SHP77 treated with DMSO at 0.1 percent for 48 hours (cell line): Measurements from ENCODE around the gene IL1F10.

Source experiments
- DNase-seq: peaks from one replicate; lab custom pipeline; 2025; lab: John Stamatoyannopoulos, UW

The IL1F10 gene

DNA sequence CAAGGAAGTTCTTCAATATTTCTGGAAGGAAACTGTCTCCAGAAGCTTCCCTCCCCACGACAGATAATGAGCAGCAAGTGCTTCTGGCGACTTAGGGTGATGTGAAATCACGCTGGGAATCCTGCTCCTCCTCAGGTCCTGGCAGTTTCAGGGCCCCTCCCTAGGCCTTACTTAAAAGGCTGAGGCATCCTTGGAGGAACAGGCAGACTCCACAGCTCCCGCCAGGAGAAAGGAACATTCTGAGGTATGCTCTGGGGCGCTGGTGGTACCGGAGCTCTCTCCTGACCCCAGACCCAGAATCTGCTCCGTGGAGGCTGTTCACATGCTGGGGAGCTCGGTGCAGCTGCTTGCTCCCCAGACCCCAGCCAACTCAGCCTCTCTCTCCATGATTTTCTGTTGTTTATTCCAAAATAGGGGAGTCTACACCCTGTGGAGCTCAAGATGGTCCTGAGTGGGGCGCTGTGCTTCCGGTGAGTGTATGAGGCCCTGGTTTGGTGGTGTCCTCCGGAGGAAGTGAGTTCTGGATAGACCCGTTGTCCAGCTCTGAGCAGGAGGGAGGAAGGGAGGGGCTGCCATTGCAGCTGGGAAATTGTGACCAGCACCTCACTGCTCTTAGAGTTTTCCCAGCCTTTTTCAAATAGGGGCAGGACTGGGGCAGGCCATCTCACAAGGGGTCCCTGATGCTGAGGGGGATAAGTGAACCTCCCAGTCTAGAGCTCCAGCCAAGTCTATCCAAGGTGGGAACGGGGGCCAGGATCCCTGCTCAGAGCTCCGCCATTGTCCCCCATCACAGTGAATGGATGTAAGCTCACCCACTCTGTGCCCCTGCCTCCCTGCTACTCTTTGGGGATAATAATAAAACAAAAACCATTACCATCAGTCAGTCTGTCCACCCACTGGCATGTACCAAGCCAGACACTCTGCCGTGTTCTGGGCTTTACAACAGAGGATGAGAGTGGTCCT is 8.5 kb upstream of the IL1F10 start, which contains the start of gene IL36RN:
Gene IL36RN, plus strand, starts transcription at position 201 of the 963 bp plus-strand sequence. Its CDS starts 241 bp downstream, at position 442.
- no peak for DNase-seq

DNA sequence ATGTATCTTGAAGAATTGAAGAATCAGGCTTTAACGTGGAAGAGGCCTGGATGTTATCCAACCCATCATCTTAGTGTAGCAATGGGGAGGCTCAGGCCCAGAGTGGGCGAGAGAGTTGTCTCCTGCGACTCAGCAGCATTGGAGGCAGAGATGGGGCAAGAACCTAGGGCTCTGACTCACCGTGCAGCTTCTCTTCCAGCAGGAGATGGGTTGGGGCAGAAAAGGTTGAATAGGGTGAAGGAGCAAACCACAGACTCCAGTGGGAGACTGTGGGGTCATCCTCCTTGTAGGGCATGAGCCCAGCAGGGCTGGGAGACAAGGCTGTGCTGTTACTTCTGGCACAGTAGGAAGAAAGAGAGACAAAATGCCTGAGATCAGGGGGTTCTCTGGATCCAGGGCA is 7.4 kb upstream of the IL1F10 start:
- no peak for DNase-seq

DNA sequence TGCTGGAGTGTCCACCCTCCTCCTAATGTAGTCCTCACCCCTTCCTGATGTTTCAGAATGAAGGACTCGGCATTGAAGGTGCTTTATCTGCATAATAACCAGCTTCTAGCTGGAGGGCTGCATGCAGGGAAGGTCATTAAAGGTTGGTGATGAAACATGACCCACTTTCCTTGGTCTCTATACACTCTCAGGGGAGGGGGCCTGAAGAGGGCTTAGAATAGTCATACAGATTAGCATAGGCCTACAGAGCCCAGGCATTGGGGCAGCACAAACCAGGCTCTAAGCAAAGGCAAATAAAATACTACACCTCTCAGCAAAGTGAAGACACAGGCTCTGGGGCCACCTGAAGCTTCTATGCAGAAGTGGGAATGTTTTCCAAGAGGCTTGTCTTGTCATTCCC is 7.0 kb upstream of the IL1F10 start:
- DNase-seq: no peak

- DNase-seq: no peak
Observed at GRCh38 chr2:113061241-113061640, 6.5 kb upstream of the IL1F10 start.

DNA sequence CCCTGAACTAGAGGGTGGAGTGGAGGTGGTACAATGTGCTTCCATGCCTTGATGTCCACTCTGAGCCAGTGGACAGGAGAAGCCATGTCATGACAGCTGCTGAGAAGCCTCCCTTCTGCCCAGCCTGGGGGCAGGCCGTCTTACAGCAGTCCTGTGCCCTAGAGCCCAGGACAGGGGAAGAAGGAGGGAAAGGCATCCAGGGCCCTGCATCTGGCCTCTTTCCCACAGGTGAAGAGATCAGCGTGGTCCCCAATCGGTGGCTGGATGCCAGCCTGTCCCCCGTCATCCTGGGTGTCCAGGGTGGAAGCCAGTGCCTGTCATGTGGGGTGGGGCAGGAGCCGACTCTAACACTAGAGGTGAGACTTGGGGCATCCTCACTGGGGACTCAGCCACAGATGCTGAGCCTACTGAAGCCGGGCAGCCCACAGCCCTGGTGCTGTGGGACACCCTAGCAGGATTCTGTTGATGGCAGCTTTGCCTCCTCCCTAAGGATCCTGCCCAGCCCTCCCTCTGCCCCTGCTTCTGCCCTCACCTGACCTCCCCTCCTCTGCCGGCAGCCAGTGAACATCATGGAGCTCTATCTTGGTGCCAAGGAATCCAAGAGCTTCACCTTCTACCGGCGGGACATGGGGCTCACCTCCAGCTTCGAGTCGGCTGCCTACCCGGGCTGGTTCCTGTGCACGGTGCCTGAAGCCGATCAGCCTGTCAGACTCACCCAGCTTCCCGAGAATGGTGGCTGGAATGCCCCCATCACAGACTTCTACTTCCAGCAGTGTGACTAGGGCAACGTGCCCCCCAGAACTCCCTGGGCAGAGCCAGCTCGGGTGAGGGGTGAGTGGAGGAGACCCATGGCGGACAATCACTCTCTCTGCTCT is 5.6 kb upstream of the IL1F10 start:
- no peak for DNase-seq

- no peak for DNase-seq
Observed at GRCh38 chr2:113064281-113064680, 3.5 kb upstream of the IL1F10 start.

GRCh38 chr2:113064898-113065297 is 2.9 kb upstream of the IL1F10 start:
- DNase-seq: no peak

- no peak for DNase-seq
Observed at GRCh38 chr2:113068249-113068648, 479 bp downstream of the IL1F10 start.

DNA sequence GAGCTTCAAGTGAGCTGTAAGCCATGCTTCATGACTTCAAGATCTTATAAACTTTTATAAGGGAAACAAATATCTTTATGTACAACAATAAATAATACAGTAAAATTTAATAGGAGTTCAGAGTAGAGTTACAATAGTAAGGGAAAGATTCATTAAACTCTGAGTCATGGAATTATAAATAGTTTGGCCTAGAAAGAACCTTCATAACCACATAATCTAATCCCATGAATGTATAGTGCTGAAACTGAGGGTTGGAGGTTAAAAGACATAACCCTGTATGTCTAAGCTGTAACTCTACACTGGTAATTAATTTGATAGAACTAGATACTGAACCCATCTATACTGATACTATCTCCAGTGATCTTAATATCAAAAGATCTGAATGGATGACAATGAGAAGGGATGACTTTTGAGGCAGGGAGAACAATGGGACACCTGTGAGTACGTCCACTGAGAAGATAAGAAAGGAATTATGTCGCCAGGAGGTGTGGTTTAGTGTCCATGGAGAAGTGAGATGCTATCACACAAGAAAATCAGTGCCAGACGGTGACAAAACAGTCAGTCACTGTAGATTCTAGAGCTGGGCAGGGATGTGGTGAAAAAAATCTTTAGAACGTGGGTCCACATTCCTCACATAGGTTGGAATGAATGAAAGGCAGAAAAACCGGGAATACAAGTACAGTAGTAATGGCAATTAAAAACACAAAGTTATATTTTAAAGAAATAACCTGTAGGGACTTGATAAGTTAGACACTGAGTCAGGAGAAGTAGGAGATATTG is 1.1 kb downstream of the IL1F10 start:
- DNase-seq: no peak

DNA sequence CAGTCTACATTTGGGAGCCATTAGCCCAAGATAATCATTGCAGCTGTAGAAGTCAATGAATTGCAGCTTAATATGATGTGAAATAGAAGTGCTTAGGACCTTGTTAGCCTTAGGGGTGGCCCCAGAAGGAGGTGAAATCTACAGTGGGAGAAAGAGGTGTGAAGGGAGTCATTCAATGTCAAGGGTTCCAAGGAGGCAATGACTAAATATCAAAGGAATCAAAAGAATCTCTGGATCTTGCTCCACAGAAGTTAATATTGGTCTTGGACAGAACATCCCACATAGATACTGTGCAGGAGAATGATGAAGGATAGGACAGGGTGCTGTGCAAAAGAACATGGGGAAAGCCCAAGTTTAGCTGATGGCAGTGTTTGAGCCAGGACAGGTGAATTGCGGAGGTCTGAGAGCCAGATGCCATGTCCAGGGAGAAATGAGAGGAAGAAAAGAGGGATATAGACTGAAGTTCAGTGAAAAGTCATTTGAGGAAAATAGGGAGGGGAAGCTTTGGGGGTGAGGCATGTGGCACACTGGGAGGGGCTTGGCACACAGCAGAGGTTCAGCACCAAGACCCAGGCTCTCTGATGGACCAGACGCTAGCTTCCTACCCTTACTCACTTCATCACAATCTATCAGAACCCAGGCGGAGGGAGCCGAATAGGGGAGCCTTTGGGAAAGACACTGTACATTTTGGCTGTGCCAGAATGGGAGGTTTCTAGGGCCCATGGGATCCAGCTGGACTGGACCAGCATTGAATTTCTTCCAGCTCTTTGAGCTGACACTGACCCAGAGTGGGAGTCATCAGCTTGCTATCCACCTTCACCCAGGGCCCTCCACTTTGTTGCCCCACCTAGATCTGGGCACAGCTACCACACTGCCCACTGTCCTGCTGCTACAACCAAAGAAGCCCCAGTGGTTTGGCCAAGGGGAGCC is 2.2 kb downstream of the IL1F10 start:
- DNase-seq: no peak

DNA sequence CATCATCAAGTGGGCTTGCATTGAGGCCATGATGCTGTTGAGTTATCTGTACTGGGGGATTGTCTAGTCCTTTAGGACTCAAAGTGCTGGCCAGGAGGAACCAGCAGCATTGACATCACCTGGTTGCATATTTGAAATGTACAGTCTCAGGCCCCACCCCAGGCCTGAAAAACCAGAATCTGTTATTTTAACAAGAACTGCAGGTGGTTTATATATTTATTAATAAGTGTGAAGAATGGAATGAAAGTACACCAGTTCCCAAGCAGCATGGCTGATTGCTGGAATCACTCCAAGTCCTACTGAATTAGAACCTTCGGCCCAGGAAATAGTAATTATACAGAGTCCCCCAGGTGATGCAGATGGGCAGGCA is 2.8 kb downstream of the IL1F10 start:
- no peak for DNase-seq

DNA sequence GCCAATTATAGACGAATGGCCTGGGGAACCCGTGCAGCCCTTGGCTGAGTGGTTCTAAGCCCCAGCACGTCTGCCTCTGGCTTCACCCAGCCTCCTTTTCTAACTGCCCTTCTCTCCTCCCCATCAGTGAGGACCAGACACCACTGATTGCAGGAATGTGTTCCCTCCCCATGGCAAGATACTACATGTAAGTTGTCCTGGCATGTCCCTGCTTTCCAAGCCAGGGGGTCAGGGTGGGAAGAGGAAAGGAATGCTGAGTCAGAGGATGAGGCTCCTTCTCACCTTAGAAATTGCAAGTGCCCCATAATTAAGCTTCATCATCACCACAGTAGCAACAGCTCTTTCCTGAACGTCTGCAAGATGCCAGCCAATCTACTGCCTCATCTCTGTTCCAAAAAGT is 4.8 kb downstream of the IL1F10 start:
- DNase-seq: no peak

- no peak for DNase-seq
Observed at GRCh38 chr2:113073325-113073834, 5.6 kb downstream of the IL1F10 start.

DNA sequence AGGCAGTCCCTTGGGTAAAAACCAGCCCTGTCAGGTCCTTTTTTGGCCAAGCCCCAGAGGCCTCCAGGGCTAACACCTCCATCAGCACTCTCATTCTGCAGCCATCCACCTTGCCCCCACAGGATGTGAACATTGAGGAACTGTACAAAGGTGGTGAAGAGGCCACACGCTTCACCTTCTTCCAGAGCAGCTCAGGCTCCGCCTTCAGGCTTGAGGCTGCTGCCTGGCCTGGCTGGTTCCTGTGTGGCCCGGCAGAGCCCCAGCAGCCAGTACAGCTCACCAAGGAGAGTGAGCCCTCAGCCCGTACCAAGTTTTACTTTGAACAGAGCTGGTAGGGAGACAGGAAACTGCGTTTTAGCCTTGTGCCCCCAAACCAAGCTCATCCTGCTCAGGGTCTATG is 7.3 kb downstream of the IL1F10 start:
- DNase-seq: no peak

- no peak for DNase-seq
Observed at GRCh38 chr2:113075600-113075999, 7.8 kb downstream of the IL1F10 start.

- no peak for DNase-seq
Observed at GRCh38 chr2:113076954-113077669, 9.3 kb downstream of the IL1F10 start.

DNA sequence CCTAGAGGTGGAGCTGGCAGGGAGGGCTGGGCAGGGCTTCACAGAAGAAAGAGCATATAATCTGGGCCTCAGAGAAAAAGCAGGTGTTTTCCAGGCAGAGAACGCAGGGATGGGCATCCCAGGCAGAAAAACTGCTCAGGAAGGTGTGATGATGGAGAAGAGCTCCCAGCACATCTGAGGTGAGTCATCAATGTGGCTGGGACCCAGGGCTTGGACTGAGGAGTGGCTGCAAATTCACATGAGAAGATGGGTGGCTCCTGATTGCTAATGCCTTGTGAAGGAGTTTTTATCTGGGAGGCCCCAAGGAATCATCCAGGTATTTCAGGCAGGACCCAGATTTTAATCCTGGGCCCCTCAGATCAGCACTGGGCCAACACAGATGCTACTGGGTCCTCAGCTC is 10.2 kb downstream of the IL1F10 start:
- DNase-seq: no peak

DNA sequence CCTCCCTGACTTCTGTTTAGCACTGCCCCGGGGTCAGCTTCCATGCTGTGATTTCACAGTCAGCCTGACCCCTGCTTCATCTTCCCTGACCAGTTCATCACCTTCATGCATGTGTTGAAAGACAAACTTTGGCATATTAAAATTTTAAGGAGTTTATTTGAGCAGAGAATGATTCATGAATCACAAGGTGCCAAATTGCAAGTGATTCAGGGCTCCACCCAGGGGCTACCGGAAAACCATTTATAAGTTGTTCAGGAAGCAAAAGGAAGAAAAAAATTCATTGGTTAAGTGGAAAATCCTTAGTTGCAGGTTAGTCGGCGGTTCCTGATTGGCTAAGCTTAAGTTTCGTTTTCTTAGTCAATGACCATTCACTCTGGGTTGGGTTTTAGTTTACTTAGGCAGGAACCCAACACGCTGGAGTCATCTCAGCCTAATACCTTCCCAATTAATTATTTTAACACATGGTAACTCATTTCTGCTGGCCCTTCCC is 10.6 kb downstream of the IL1F10 start:
- no peak for DNase-seq

DNA sequence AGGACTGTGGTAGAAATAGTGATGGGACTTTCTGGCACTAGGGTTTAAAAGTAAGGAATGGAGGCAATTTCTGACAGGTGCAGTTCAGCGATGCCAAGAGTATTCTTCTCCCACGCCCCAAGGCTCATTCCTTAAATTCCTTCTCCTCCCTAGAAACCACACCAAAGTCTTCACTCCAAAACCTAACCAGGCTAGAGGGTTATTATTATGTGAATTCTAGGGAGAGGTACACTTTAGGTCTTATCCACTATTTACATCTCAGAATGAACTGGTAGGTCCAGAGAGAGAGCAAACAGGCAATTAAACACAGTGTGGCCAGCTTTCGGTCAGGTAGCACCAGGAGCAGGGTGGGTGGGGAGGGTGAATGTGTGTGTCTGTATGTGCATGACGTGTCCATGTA is 11.4 kb downstream of the IL1F10 start:
- no peak for DNase-seq

- DNase-seq: no peak
Observed at GRCh38 chr2:113080134-113080533, 12.4 kb downstream of the IL1F10 start.
